Transverse colon (tissue), 4 donors: ENCODE data around the gene EFEMP1.

Experiments
- EP300 ChIP-seq: sonication (generic); formaldehyde crosslinking; IDR thresholded peaks from one replicate; pipeline ENCODE4 v1.6.1; 2017; ENCODE audit warnings: antibody characterized with exemption, low read depth
- POLR2AphosphoS5 ChIP-seq, 3 donors: sonication (generic); formaldehyde crosslinking; IDR thresholded peaks; one replicate each; pipeline ENCODE4 v1.6.1; 2016; ENCODE audit warnings: antibody characterized with exemption in 3 of 3
- TF ChIP-seq, protein P1 (sequence below), 5 experiments: fragments of 200-600 bp in 3 of 5; fragments of 450-650 bp in 2 of 5; sonication (generic) in 3 of 5; IDR thresholded peaks; 1 replicate in 2 of 5; 2 replicates in 3 of 5; pipeline ENCODE4 v1.5.1; 2016 to 2017; ENCODE audit warnings: antibody characterized with exemption in 5 of 5, inconsistent platforms in 3 of 5, mild to moderate bottlenecking in 2 of 5, moderate library complexity in 1 of 5

DNA sequence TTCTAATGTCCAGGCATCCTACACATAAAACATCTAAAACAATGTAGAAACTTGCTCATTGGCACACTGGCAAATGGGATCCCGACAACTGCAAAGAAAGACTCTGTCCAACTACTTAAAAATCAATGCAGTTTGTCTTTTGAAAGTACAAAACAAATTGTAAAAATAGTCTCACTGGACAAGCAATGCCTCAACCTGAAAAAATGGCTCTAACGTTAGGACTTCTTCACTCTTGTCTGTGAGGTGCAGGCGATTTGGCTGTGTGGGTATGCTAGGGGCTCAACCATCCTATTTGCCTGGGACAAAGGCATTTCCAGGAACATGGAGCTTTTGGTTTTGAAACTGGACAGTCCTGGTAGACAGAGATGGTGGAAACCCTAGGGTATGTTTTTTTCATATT lies 10.7 kb downstream of the EFEMP1 start:
- TF ChIP-seq, protein P1, sequence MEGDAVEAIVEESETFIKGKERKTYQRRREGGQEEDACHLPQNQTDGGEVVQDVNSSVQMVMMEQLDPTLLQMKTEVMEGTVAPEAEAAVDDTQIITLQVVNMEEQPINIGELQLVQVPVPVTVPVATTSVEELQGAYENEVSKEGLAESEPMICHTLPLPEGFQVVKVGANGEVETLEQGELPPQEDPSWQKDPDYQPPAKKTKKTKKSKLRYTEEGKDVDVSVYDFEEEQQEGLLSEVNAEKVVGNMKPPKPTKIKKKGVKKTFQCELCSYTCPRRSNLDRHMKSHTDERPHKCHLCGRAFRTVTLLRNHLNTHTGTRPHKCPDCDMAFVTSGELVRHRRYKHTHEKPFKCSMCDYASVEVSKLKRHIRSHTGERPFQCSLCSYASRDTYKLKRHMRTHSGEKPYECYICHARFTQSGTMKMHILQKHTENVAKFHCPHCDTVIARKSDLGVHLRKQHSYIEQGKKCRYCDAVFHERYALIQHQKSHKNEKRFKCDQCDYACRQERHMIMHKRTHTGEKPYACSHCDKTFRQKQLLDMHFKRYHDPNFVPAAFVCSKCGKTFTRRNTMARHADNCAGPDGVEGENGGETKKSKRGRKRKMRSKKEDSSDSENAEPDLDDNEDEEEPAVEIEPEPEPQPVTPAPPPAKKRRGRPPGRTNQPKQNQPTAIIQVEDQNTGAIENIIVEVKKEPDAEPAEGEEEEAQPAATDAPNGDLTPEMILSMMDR (IDR thresholded peaks at IDR 0.05): no peak
- TF ChIP-seq EP300 (no peak), POLR2AphosphoS5 (IDR thresholded peaks at IDR 0.05) (no peak)
